HL-60 (cell line): ENCODE results near the gene IL20RB.
"Not testable (repeated sequence)": the region's sequence is repeated elsewhere in the genome, so short reads cannot be mapped to it uniquely, and the experiment has no call there.

Experiments
- DNase-seq, 2 experiments: peaks; one replicate each; pipeline ENCODE4 v3.0.0-alpha.2; 2010 to 2020; ENCODE audit warnings: low read depth in 1 of 2, low spot score in 1 of 2
- H3K27ac ChIP-seq: fragments of 250-450 bp; sonication (Bioruptor Pico); replicated peaks from 2 replicates; pipeline ENCODE4 v1.5.1; 2020; ENCODE audit warnings: mild to moderate bottlenecking, moderate library complexity
- H3K27me3 ChIP-seq: fragments of 250-450 bp; sonication (Bioruptor Pico); 2 replicates; pipeline ENCODE4 v1.5.1; 2021; ENCODE audit warnings: mild to moderate bottlenecking, moderate library complexity; ENCODE audit not compliant: insufficient read depth, poor library complexity, severe bottlenecking
- H3K4me3 ChIP-seq: replicated peaks from 2 replicates; pipeline ENCODE4 v1.5.1; 2011; ENCODE audit warnings: mild to moderate bottlenecking, control low read depth, low read length; ENCODE audit not compliant: insufficient read depth
- CTCF ChIP-seq: IDR thresholded peaks from one replicate; pipeline ENCODE4 v1.5.1; 2011; ENCODE audit warnings: low read length, control low read depth, inconsistent platforms; ENCODE audit not compliant: insufficient read depth
- GABPA ChIP-seq: IDR thresholded peaks from 2 replicates; pipeline ENCODE4 v1.6.1; 2012; ENCODE audit warnings: low read depth
- POLR2AphosphoS5 ChIP-seq: IDR thresholded peaks from 2 replicates; pipeline ENCODE4 v1.6.1; 2012; ENCODE audit warnings: low read depth
- REST ChIP-seq: IDR thresholded peaks from 2 replicates; pipeline ENCODE4 v1.6.1; 2012; ENCODE audit warnings: low read depth; ENCODE audit not compliant: insufficient replicate concordance
- SPI1 ChIP-seq: IDR thresholded peaks from 2 replicates; pipeline ENCODE4 v1.6.1; 2012; ENCODE audit warnings: low read depth, mild to moderate bottlenecking, borderline replicate concordance

IL20RB gene

GRCh38 chr3:136960838-136961836 lies 3.4 kb downstream of the IL20RB start:
- H3K4me3 ChIP-seq: no peak overlapping the region
- no peak for DNase-seq
- H3K27ac ChIP-seq: no peak overlapping the region
- H3K27me3 ChIP-seq: no peaks in the 10 kb centered on the region
- no peak for TF ChIP-seq GABPA
- no peak for TF ChIP-seq POLR2AphosphoS5
- no peak for TF ChIP-seq CTCF
- TF ChIP-seq REST: no peak
- TF ChIP-seq SPI1: no peak

GRCh38 chr3:136962927-136963326 lies 5.1 kb downstream of the IL20RB start:
- no peak overlapping the region for H3K27ac ChIP-seq
- no peak overlapping the region for H3K4me3 ChIP-seq
- H3K27me3 ChIP-seq: no peaks in the 10 kb centered on the region
- TF ChIP-seq CTCF (no peak), POLR2AphosphoS5 (no peak), REST (no peak), GABPA (no peak), SPI1 (no peak)
- no peak for DNase-seq

GRCh38 chr3:136969539-136969938 lies 11.8 kb downstream of the IL20RB start:
- H3K4me3 ChIP-seq, DNase-seq, H3K27me3 ChIP-seq, H3K27ac ChIP-seq: not testable (repeated sequence)

GRCh38 chr3:136973352-136973751 lies 15.6 kb downstream of the IL20RB start:
- DNase-seq: no peak
- TF ChIP-seq REST: no peak
- Histone ChIP-seq H3K27ac (no peak overlapping the region), H3K27me3 (no peaks in the 10 kb centered on the region), H3K4me3 (no peak overlapping the region)
